Stimulated activated CD4-positive, alpha-beta T cell treated with anti-CD3 and anti-CD28 coated beads, Interleukin-4, amount 100 ng/mL, for 1 hour (primary cell): ENCODE results near the gene CADM4.
"Not testable (repeated sequence)": the region's sequence is repeated elsewhere in the genome, so short reads cannot be mapped to it uniquely, and the experiment has no call there.

Source experiments
- DNase-seq: peaks from one replicate; pipeline ENCODE4 v3.0.0-alpha.2; 2020

CADM4 gene

GRCh38 chr19:43639519-43640423, at the start of gene CADM4:
Gene CADM4, minus strand, starts transcription at chr19:43639850. Its CDS starts 60 bp downstream, at chr19:43639790.
- peak; percentile 49 for DNase-seq

GRCh38 chr19:43688059-43688701, 48.5 kb upstream of the CADM4 start:
- no peak for DNase-seq

DNA sequence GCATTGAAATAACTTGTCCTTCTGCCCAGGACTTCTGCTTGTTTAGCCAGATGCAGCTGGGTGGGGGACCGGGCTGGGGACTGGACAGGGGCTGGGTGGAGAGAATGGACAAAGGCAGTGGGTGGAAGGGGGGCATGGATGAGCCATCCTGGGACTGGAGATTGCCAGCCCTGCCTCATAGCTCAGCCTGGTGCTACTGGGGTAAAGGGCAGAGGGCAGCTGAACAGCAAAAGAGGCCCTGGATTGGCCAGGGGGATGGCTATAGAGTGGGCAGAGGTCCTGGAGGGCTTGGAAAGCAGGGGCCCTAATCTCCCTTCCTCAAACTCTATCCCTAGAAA, 48.0 kb upstream of the CADM4 start:
- DNase-seq, result no peak

- DNase-seq, result no peak
Observed at GRCh38 chr19:43684326-43684725, 44.7 kb upstream of the CADM4 start.

DNA sequence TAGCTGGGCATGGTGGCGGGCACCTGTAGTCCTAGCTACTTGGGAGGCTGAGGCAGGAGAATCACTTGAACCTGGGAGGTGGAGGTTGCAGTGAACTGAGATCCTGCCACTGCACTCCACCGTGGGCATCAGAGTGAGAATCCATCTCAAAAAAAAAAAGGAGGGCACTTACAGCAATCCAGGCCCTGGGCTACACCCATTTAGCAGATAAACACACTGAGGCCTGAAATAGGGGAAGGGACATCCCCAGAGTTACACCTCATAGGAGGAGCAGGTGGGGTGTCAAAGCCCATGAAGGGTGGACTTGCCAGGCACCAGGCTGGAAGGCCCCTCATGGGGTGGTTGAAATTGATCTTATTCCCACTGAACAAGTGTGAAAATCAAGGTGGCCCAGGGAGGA, 44.3 kb upstream of the CADM4 start:
- no peak for DNase-seq

DNA sequence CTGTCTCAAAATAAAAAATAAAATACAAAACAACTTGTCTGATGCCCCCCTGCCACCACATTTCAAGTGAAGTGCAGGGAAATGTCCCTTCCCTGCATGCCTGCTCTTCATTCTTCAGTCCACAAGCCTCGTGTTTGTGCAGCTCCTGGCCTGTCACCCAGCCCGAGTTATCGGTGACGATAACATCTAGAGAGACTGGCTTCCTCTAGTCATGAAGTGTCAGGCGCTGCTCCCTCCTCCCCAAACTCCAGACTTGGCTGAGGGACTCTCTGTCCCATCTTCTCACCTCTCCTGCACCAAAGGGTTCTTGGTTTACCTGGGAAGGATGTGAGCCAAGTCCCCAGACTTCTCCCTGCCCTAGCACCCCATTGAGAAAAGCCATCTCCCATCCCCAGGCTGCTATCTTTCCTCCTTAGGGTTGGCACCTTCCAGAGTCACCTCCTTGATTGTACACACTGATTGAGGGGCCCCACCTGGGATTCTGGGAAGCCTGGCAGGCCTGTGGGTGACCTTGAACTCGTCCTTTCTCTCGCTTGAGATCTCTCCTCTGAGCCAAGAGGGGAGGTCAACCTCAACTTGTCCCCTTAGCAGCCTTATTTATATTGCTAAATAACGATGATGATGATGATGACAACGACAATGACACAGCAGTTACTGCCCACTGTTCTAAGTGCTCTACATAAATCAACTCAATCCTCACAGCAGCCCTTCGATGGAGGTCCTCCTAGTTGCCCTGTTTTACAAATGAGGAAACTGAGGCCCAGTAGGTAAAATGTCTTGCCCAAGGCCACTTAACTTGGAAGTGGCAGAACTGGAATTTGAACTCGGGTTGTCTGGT, 43.4 kb upstream of the CADM4 start:
- DNase-seq, result no peak

DNA sequence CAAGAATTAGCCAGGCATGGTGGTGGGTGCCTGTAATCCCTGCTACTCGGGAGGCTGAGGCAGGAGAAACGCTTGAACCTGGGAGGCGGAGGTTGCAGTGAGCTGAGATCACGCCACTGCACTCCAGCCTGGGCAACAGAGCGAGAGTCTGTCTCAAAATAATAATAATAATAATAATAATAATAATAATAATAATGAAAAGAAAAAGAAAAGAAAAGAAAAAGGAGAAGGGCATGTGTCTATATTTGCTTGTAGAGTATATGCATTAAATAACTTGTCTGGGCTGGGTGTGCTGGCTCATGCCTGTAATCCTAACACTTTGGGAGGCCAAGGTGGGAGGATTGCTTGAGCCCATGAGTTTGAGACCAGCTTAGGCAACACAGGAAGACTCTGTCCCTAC, 42.6 kb upstream of the CADM4 start:
- not testable (repeated sequence) for DNase-seq

- no peak for DNase-seq
Observed at GRCh38 chr19:43681821-43682220, 42.2 kb upstream of the CADM4 start.

GRCh38 chr19:43678512-43679261, 39.0 kb upstream of the CADM4 start:
- no peak for DNase-seq

GRCh38 chr19:43675906-43676305, 36.3 kb upstream of the CADM4 start:
- no peak for DNase-seq

DNA sequence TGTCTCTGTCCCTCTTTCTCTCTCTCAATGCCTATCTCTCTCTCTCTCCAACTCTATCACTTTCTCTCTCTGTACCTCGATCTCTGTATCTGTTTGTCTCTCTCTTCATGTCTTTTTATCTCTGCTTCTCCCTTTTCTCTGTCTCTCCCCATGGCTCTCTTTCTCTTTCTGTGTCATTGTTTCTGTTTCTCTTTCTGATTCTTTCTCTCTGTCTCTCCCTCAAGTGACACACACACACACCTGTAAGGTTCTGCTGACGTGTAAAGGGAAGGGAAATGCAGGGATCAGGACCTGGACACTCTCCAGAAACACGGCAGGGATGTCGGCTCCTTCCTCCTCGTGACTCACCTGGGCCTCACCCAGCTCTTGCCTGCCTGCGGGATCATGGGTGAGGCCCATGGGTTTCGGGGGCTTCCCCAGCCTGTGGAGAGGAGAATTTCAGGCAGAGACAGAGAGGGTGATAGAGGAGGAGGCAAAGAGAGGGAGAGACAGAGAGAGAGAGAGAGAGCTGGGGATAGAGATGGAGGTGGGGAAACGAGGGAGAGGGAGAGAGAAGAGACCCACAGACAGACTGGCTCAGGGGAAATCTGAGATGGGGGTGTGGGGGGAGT, 35.7 kb upstream of the CADM4 start:
- no peak for DNase-seq

GRCh38 chr19:43674596-43674995, 34.9 kb upstream of the CADM4 start:
- DNase-seq, result no peak

- DNase-seq, result no peak
Observed at GRCh38 chr19:43674183-43674582, 34.5 kb upstream of the CADM4 start.

DNA sequence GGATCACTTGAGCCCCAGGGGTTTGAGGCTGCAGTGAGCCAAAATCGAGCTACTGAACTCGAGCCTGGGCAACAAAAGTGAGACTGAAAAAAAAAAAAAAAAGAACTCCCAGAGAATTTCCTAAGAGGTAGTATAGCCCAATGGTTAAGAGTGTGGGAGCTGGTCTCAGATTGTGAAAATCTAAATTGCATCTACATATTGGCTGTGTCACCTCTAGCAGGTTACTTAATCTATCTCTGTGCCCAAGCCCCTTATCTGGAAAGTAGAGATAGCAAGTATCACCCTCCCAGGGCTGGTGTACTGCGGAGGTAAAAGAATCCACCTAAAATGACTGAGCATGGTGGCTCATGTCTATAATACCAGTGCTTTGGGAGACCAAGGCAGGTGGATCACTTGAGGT, 34.0 kb upstream of the CADM4 start:
- DNase-seq, result no peak

- DNase-seq, result no peak
Observed at GRCh38 chr19:43672061-43672679, 32.5 kb upstream of the CADM4 start.

DNA sequence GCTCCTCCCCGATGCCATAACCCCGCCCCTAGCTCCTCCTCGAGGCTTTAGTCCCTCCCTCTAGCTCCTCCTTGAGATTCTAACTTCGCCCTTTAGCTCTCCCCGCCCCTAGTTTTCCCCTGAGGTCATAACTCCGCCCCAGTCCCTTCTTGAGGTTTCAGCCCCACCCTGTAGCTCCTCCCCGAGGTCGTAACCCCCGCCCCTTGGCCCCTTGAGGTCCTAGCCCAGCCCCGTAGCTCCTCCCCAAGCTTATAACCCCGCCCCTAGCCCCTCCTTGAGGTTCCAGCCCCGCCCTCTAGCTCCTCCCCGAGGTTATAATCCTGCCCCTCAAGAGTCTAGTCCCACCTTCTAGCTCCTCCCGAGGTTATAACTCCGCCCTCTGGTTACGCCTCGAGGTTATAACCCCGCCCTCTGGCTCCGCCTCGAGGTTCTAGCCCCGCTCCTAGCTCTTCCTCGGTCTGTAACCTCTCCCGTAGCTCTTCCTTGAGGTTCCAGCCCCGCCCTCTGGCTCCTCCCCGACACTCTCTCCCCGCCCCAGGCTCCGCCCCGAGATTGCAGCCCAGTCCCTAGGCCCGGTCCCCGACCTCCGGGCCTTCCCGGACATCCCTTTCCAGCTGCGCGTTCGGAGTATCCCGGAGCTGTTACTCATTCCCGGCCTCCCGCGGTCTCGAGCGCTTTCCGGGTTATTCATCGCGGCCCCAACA, 28.9 kb upstream of the CADM4 start:
- DNase-seq, result peak; percentile 93

GRCh38 chr19:43667876-43668405, 28.3 kb upstream of the CADM4 start:
- DNase-seq, result no peak

- no peak for DNase-seq
Observed at GRCh38 chr19:43667126-43667875, 27.7 kb upstream of the CADM4 start.

- no peak for DNase-seq
Observed at GRCh38 chr19:43664018-43664417, 24.4 kb upstream of the CADM4 start.

- DNase-seq, result no peak
Observed at GRCh38 chr19:43662487-43662886, 22.8 kb upstream of the CADM4 start.
